Esophagus muscularis mucosa (tissue), 3 donors: Measurements from ENCODE around the gene SULT1A3.

Source experiments
- CTCF ChIP-seq, 3 experiments: fragments of 200-600 bp in 2 of 3; fragments of 450-650 bp in 1 of 3; sonication (generic) in 2 of 3; IDR thresholded peaks; one replicate each; pipeline ENCODE4 v1.5.1; 2017 to 2019; ENCODE audit warnings: antibody characterized with exemption in 3 of 3, mild to moderate bottlenecking in 2 of 3, moderate library complexity in 1 of 3
- POLR2A ChIP-seq: fragments of 450-650 bp; IDR thresholded peaks from one replicate; pipeline ENCODE4 v1.6.1; 2017; ENCODE audit warnings: antibody characterized with exemption, moderate library complexity, mild to moderate bottlenecking, low read depth

- TF ChIP-seq POLR2A: no peak
- TF ChIP-seq CTCF (IDR thresholded peaks at IDR 0.05): no peak
Observed at GRCh38 chr16:30173054-30173453, 26.0 kb upstream of the SULT1A3 start.
